GM12872 (cell line): ENCODE results near the gene PPP2R5B.

Experiments
- TF ChIP-seq, protein P1 (sequence below): IDR thresholded peaks from 3 replicates; pipeline ENCODE4 v1.5.1; 2011; ENCODE audit warnings: low read depth, mild to moderate bottlenecking, low read length, moderate library complexity; ENCODE audit not compliant: insufficient read depth

PPP2R5B gene

DNA sequence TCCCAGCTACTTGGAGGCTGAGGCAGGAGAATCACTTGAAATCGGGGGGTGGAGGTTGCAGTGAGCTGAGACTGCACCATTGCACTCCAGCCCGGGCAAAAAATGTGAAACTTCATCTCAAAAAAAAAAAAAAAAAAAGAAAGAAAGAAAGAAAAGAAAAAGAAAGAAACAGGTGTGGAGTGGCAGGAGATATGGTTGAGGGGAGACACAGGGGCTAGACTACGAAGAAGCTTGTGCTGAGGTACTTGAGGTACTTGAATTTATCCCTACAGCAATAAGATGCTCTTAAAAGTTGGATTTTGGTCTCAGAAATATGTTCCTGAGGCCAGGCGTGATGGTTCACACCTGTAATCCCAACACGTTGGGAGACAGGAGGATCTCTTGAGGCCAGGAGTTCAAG, 49.6 kb downstream of the PPP2R5B start:
- TF ChIP-seq, protein P1, sequence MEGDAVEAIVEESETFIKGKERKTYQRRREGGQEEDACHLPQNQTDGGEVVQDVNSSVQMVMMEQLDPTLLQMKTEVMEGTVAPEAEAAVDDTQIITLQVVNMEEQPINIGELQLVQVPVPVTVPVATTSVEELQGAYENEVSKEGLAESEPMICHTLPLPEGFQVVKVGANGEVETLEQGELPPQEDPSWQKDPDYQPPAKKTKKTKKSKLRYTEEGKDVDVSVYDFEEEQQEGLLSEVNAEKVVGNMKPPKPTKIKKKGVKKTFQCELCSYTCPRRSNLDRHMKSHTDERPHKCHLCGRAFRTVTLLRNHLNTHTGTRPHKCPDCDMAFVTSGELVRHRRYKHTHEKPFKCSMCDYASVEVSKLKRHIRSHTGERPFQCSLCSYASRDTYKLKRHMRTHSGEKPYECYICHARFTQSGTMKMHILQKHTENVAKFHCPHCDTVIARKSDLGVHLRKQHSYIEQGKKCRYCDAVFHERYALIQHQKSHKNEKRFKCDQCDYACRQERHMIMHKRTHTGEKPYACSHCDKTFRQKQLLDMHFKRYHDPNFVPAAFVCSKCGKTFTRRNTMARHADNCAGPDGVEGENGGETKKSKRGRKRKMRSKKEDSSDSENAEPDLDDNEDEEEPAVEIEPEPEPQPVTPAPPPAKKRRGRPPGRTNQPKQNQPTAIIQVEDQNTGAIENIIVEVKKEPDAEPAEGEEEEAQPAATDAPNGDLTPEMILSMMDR = no peak

DNA sequence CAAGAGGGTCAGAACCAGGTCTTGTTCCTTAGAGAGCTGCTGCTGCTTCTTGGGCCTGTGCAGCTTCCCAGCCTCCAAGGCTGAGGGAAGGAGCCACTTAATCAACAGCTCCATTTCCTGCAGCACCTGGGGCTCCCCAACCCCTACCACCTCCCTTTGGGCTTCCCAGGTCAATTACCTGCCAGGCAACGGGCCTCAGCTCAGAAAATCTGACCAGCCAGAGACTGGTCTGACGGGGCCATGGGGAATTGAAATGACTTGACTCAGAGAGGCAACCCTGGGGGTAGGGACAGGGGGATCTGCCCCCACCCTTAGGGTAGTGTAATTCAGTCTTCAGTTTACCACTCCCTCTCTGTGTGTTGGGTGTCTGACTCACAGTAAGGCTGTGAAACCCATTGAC, 52.2 kb downstream of the PPP2R5B start:
- TF ChIP-seq, protein P1 = no peak
